ENCODE data around the gene RIC1. TPM values are rescaled to one million over a fixed set of nuclear protein-coding genes. Genes with fewer than 3 reads are reported as not detected.

RIC1 gene
- total and polyA plus RNA-seq, 9 of the 15 experiments (the other 6 are each of a cell fraction or from before 2014, with no cell fraction given), result 3.2 to 25.8 (median 15.0) TPM

- BruUV-seq (replicated peaks), result no TSS peak
Measured at GRCh38 chr9:5743109-5743508, 114.2 kb downstream of the RIC1 start.

More at GRCh38 chr9:5743109-5743508, 114.2 kb downstream of the RIC1 start:
- Histone ChIP-seq H3K27ac (ENCODE audit: extremely low read depth, low read depth, low read length) (no peak overlapping the region), H3K9me1 (ENCODE audit: control insufficient read depth, insufficient read depth, low read length) (no peaks in the 10 kb centered on the region), H3K4me1 (replicated peaks in 1 of 2; ENCODE audit: control insufficient read depth in 2 of 2, insufficient read depth in 2 of 2, low read length in 2 of 2) (no peaks in the 10 kb centered on the region), H4K20me1 (replicated peaks; ENCODE audit: control insufficient read depth, insufficient read depth, low read length) (no peaks in the 10 kb centered on the region), H3K9ac (ENCODE audit: insufficient read depth in 1 of 2, low read depth in 2 of 2, low read length in 2 of 2) (no peak overlapping the region), H3K4me3 (no peak overlapping the region), H3K27me3 (ENCODE audit: control insufficient read depth in 2 of 2, insufficient read depth in 2 of 2, low read length in 2 of 2) (no peaks in the 10 kb centered on the region), H3K4me2 (ENCODE audit: insufficient read depth, low read length) (no peak overlapping the region), H3K79me2 (ENCODE audit: control insufficient read depth, insufficient read depth, low read length) (no peaks in the 10 kb centered on the region), H3K9me3 (replicated peaks; ENCODE audit: control insufficient read depth, insufficient read depth, low read depth, low read length) (no peaks in the 10 kb centered on the region), H3K36me3 (ENCODE audit: control insufficient read depth, insufficient read depth, low read length) (peaks cover 44% of the 10 kb centered on the region), H2AFZ (ENCODE audit: low read depth, low read length) (no peak overlapping the region)
- ChIA-PET POLR2A (interaction anchor here (0.5 kb wide), 1 partner anchor 49 kb away, joined by 3 read pairs; no protein-coding TSS in a partner anchor), CTCF (ENCODE audit: low intra/inter-chr PET ratio) (no interaction called here)
- TF ChIP-seq ZNF24 (IDR thresholded peaks at IDR 0.05), result no peak
- TF ChIP-seq HEY1 (CRISPR knock-in tag; IDR thresholded peaks at IDR 0.05; ENCODE audit: borderline replicate concordance), result no peak
- TF ChIP-seq BCOR (IDR thresholded peaks at IDR 0.05), result no peak
- no peak for TF ChIP-seq ZNF121 (CRISPR knock-in tag; conservative IDR thresholded peaks at IDR 0.05)
- TF ChIP-seq RBM14 (IDR thresholded peaks at IDR 0.05; ENCODE audit: borderline replicate concordance, insufficient read depth, low read depth, low read length), result no peak
- no peak for TF ChIP-seq ZNF77 (CRISPR knock-in tag; IDR thresholded peaks at IDR 0.05)
- no peak for TF ChIP-seq CTCFL (IDR thresholded peaks at IDR 0.05; ENCODE audit: borderline replicate concordance, insufficient read depth, low read depth, low read length, poor library complexity, severe bottlenecking)
- TF ChIP-seq ZNF764 (CRISPR knock-in tag; IDR thresholded peaks at IDR 0.05; ENCODE audit: low read depth), result no peak
- TF ChIP-seq MYC (IDR thresholded peaks at IDR 0.05; ENCODE audit: low read depth, low read length), result no peak
- no peak for TF ChIP-seq MYC (CRISPR knock-in tag; IDR thresholded peaks at IDR 0.05; ENCODE audit: borderline replicate concordance, low read depth)
- TF ChIP-seq ZNF699 (CRISPR knock-in tag; IDR thresholded peaks at IDR 0.05; ENCODE audit: insufficient replicate concordance), result no peak
- no peak for TF ChIP-seq JUND (IDR thresholded peaks at IDR 0.05; ENCODE audit: borderline replicate concordance, low read depth, low read length)
- TF ChIP-seq JUND (tag; IDR thresholded peaks at IDR 0.05; ENCODE audit: borderline replicate concordance, low read depth, low read length), result no peak
- TF ChIP-seq FOSL1 (tag; conservative IDR thresholded peaks at IDR 0.05), result no peak
- no peak for TF ChIP-seq CBX2 (IDR thresholded peaks at IDR 0.05; ENCODE audit: insufficient read depth, low read length, poor library complexity, severe bottlenecking)
- DNase-seq (ENCODE audit: extremely low read depth in 1 of 4, low spot score in 3 of 4) (no peak), ATAC-seq (no peak), FAIRE-seq (no peak)
- in situ Hi-C loops (cut with MboI), result no loop called here
- intact Hi-C loops (cut with micrococcal nuclease), result no loop called here
- WGBS (ENCODE audit: insufficient coverage, low coverage, missing lambda C conversion rate), result 85% methylated on average over 3 of the region's 3 CpGs
